HAP-1 (cell line): ENCODE measurements around the gene MUC12.
"Not testable (repeated sequence)": the region's sequence is repeated elsewhere in the genome, so short reads cannot be mapped to it uniquely, and the experiment has no call there.

Experiments used
- DNase-seq, 2 experiments: peaks; one replicate each; pipeline ENCODE4 v3.0.0-alpha.2; 2016 to 2020; ENCODE audit warnings: low spot score in 2 of 2
- H3K27me3 ChIP-seq: fragments of 250-450 bp; sonication (Bioruptor Pico); 2 replicates; pipeline ENCODE4 v1.5.1; 2020; ENCODE audit warnings: low read depth, mild to moderate bottlenecking, moderate library complexity
- H3K36me3 ChIP-seq: fragments of 250-450 bp; sonication (Bioruptor Pico); replicated peaks from 2 replicates; pipeline ENCODE4 v1.5.1; 2020; ENCODE audit warnings: mild to moderate bottlenecking
- H3K4me1 ChIP-seq: fragments of 250-450 bp; sonication (Bioruptor Pico); 2 replicates; pipeline ENCODE4 v1.5.1; 2020; ENCODE audit warnings: mild to moderate bottlenecking
- H3K4me3 ChIP-seq: fragments of 250-450 bp; sonication (Bioruptor Pico); 2 replicates; pipeline ENCODE4 v1.5.1; 2020; ENCODE audit warnings: mild to moderate bottlenecking, moderate library complexity
- H3K9me3 ChIP-seq: fragments of 250-450 bp; sonication (Bioruptor Pico); 2 replicates; pipeline ENCODE4 v1.5.1; 2020; ENCODE audit warnings: mild to moderate bottlenecking, moderate library complexity
- in situ Hi-C: fragments of 300-500 bp; cut with MboI; formaldehyde crosslinking; loops from 3 replicates; pipeline ENCODE4 v1.14.3; 2020; ENCODE audit warnings: low sequenced_read_pairs, inconsistent platforms, mixed read lengths

The MUC12 gene, protein sequence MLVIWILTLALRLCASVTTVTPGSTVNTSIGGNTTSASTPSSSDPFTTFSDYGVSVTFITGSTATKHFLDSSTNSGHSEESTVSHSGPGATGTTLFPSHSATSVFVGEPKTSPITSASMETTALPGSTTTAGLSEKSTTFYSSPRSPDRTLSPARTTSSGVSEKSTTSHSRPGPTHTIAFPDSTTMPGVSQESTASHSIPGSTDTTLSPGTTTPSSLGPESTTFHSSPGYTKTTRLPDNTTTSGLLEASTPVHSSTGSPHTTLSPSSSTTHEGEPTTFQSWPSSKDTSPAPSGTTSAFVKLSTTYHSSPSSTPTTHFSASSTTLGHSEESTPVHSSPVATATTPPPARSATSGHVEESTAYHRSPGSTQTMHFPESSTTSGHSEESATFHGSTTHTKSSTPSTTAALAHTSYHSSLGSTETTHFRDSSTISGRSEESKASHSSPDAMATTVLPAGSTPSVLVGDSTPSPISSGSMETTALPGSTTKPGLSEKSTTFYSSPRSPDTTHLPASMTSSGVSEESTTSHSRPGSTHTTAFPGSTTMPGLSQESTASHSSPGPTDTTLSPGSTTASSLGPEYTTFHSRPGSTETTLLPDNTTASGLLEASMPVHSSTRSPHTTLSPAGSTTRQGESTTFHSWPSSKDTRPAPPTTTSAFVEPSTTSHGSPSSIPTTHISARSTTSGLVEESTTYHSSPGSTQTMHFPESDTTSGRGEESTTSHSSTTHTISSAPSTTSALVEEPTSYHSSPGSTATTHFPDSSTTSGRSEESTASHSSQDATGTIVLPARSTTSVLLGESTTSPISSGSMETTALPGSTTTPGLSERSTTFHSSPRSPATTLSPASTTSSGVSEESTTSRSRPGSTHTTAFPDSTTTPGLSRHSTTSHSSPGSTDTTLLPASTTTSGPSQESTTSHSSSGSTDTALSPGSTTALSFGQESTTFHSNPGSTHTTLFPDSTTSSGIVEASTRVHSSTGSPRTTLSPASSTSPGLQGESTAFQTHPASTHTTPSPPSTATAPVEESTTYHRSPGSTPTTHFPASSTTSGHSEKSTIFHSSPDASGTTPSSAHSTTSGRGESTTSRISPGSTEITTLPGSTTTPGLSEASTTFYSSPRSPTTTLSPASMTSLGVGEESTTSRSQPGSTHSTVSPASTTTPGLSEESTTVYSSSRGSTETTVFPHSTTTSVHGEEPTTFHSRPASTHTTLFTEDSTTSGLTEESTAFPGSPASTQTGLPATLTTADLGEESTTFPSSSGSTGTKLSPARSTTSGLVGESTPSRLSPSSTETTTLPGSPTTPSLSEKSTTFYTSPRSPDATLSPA (N-terminal part only)

DNA sequence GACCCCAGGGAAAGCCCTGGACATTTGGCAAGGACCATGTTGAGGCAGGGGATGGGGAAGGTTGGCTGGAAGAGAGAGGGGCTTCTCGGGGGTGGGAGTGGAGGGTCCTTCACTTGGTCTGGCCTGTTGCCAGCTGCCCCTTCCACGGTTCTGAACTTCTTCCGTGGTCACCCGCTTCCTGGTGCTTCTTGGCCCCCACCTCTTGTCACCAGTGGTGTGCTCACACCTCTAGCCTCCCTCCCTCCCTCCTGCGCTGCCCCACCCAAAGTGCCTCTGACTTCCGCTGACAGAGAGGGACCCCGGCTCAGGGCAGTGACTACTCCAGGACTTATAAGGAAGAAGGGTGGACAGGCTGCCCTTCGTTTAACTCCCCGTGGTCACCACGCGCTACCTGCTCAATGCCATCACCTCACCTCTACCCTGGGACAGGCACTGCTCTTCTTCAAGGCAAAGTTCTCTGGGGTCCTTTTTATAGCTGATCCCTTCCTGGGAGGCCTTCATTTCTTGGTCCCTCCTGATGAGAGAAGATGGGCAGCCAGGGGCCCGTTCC is at the start of gene MUC12:
Gene MUC12, plus strand, starts transcription at position 500 of the 550 bp plus-strand sequence. CDS start 58 bp downstream, outside the sequence.
- in situ Hi-C loops, result loop anchor here (5.0 kb wide), 1 partner anchor 83 kb away; no protein-coding TSS in a partner anchor
- peaks cover 35% of the 10 kb centered on the region for H3K27me3 ChIP-seq
- peaks cover 11% of the 10 kb centered on the region for H3K4me1 ChIP-seq
- H3K36me3 ChIP-seq, result no peaks in the 10 kb centered on the region; the same call in 1 of the 2 replicates
- H3K4me3 ChIP-seq, result no peak within 1 kb of the TSS
- H3K9me3 ChIP-seq, result no peaks in the 10 kb centered on the region
- no peak for DNase-seq

- in situ Hi-C loops, result not testable (repeated sequence)
Measured at GRCh38 chr7:100919779-100920437, 49.5 kb upstream of the MUC12 start.

DNA sequence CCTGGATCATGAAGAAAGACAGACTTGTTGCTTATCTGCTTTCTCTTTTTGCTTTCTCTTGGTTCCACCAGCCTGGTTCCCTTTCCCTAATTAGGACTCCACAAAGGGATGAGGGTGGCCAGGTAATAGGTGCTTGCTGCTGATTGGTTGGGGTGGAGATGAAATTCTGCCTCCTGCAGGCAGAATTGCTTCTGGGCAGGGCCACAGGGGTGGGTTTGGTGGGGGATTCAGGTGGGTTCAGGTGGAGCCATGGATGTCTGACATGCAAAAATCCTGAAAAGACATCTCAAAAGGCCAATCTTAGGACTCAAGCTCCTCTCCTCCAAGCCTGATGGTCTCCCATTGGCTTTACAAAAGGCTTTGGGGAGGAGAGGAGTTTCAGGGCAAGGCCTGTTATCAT is 48.3 kb upstream of the MUC12 start:
- no peaks in the 10 kb centered on the region for H3K36me3 ChIP-seq
- H3K4me1 ChIP-seq, result no peaks in the 10 kb centered on the region
- H3K9me3 ChIP-seq, result no peaks in the 10 kb centered on the region
- H3K27me3 ChIP-seq, result no peaks in the 10 kb centered on the region
- DNase-seq, result no peak
- no peak overlapping the region for H3K4me3 ChIP-seq
- in situ Hi-C loops, result no loop called here

More at GRCh38 chr7:100919779-100920437, 49.5 kb upstream of the MUC12 start:
- H3K4me1 ChIP-seq, DNase-seq, H3K27me3 ChIP-seq, H3K36me3 ChIP-seq, H3K4me3 ChIP-seq, H3K9me3 ChIP-seq: not testable (repeated sequence)

DNA sequence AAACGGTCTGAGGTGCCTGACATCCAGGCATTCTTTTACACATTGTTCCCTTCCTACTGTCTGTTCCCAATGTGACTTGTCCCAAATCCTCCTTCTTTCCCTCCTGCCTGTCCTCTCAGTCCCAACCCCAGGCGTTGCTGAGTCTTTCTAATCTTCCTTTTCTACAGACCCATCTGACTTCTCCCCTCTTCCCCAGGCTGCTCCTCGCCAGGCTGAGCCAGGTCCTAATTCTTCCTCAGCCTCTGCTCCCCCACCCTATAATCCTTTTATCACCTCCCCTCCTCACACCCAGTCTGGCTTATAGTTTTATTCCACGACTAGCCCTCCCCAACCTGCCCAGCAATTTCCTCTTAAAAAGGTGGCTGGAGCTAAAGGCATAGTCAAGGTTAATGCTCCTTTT is 45.7 kb upstream of the MUC12 start:
- in situ Hi-C loops, result not testable (repeated sequence)

GRCh38 chr7:100929808-100930174 is 39.6 kb upstream of the MUC12 start:
- in situ Hi-C loops, result no loop called here
- no peak for DNase-seq
- H3K4me1 ChIP-seq, result no peaks in the 10 kb centered on the region; the same call in 1 of the 2 replicates
- no peak overlapping the region for H3K4me3 ChIP-seq
- no peaks in the 10 kb centered on the region for H3K27me3 ChIP-seq
- H3K36me3 ChIP-seq, result no peaks in the 10 kb centered on the region
- H3K9me3 ChIP-seq, result no peaks in the 10 kb centered on the region

More for the DNA sequence above, 45.7 kb upstream of the MUC12 start:
- not testable (repeated sequence) for H3K4me3 ChIP-seq, H3K4me1 ChIP-seq, H3K36me3 ChIP-seq, H3K27me3 ChIP-seq, H3K9me3 ChIP-seq, DNase-seq

- in situ Hi-C loops, result no loop called here
Measured at GRCh38 chr7:100933734-100934133, 35.6 kb upstream of the MUC12 start.

GRCh38 chr7:100935381-100935780 is 34.0 kb upstream of the MUC12 start:
- H3K27me3 ChIP-seq, in situ Hi-C loops, H3K4me3 ChIP-seq, DNase-seq, H3K36me3 ChIP-seq, H3K4me1 ChIP-seq, H3K9me3 ChIP-seq: not testable (repeated sequence)

More at GRCh38 chr7:100933734-100934133, 35.6 kb upstream of the MUC12 start:
- Histone ChIP-seq H3K4me3 (no peak overlapping the region), H3K36me3 (no peaks in the 10 kb centered on the region), H3K9me3 (no peaks in the 10 kb centered on the region), H3K27me3 (no peaks in the 10 kb centered on the region), H3K4me1 (no peaks in the 10 kb centered on the region; the same call in 1 of the 2 replicates)
- DNase-seq, result no peak

- H3K27me3 ChIP-seq, H3K9me3 ChIP-seq, H3K4me3 ChIP-seq, H3K4me1 ChIP-seq, in situ Hi-C loops, DNase-seq, H3K36me3 ChIP-seq: not testable (repeated sequence)
Measured at GRCh38 chr7:100936167-100936566, 33.2 kb upstream of the MUC12 start.

GRCh38 chr7:100942045-100942774 is 27.2 kb upstream of the MUC12 start:
- Histone ChIP-seq H3K9me3 (no peaks in the 10 kb centered on the region), H3K36me3 (no peaks in the 10 kb centered on the region), H3K27me3 (no peaks in the 10 kb centered on the region), H3K4me1 (no peaks in the 10 kb centered on the region), H3K4me3 (no peak overlapping the region)
- DNase-seq, result no peak
- in situ Hi-C loops, result no loop called here

DNA sequence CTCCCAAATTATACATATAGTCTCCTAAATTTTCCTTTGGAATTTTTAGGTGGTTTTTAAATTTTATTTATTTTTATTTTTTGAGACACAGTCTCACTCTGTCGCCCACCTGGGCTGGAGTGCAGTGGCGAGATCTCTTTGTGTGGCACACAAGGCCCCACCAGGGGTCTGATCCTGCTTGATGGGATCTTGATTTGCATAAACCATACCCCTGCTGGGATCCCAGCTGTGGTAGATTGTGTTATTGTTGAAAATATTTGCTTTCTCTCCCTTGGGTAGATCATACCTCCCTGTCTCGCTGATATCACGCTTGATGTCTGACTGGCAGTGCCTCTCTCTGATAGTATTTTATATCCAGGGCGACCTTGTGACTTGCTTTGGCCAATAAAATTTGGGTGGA is 25.7 kb upstream of the MUC12 start:
- Histone ChIP-seq H3K4me1 (no peaks in the 10 kb centered on the region), H3K9me3 (no peaks in the 10 kb centered on the region), H3K36me3 (no peaks in the 10 kb centered on the region), H3K27me3 (no peaks in the 10 kb centered on the region), H3K4me3 (no peak overlapping the region)
- no peak for DNase-seq
- in situ Hi-C loops, result no loop called here

GRCh38 chr7:100944138-100944537 is 25.2 kb upstream of the MUC12 start:
- Histone ChIP-seq H3K4me3 (no peak overlapping the region), H3K36me3 (no peaks in the 10 kb centered on the region), H3K4me1 (no peaks in the 10 kb centered on the region), H3K27me3 (no peaks in the 10 kb centered on the region), H3K9me3 (no peaks in the 10 kb centered on the region)
- DNase-seq, result no peak
- in situ Hi-C loops, result no loop called here

- H3K4me1 ChIP-seq, result no peaks in the 10 kb centered on the region
- no peaks in the 10 kb centered on the region for H3K36me3 ChIP-seq
- no peak overlapping the region for H3K4me3 ChIP-seq
- in situ Hi-C loops, result no loop called here
- no peak for DNase-seq
- H3K9me3 ChIP-seq, result no peaks in the 10 kb centered on the region
- H3K27me3 ChIP-seq, result no peaks in the 10 kb centered on the region; the same call in 1 of the 2 replicates
Measured at GRCh38 chr7:100946111-100946510, 23.3 kb upstream of the MUC12 start.
